ENCODE results near the gene ITPA. TPM values are rescaled to one million over a fixed set of nuclear protein-coding genes. Genes with fewer than 3 reads are reported as not detected.

ITPA gene
- total RNA-seq, 1 experiment from 2014 or later, result 77.3 TPM

GRCh38 chr20:3239867-3240775 is 30.8 kb downstream of the ITPA start:
- CTCF ChIA-PET, result interaction anchor here (1.3 kb wide), 1 partner anchor 23 kb away, joined by 5 read pairs; no protein-coding TSS in a partner anchor
- no peaks in the 10 kb centered on the region for H3K27me3 ChIP-seq (ENCODE audit: insufficient read depth, low read length)
- DNase-seq (ENCODE audit: low read depth, low spot score) (no peak), ATAC-seq (peak; percentile 36)
- H3K4me3 ChIP-seq (replicated peaks in 1 of 2; ENCODE audit: low read depth in 1 of 2, low read length in 2 of 2), result peak overlapping the region; percentile 66 to 88
- no peaks in the 10 kb centered on the region for H3K79me2 ChIP-seq (ENCODE audit: insufficient read depth, low read length)
- peak overlapping the region; percentile 98 for H3K4me2 ChIP-seq (ENCODE audit: low read length)
- POLR2A ChIA-PET, result interaction anchor here (0.8 kb wide), 1 partner anchor 12 kb away, joined by 3 read pairs; no protein-coding TSS in a partner anchor
- no peaks in the 10 kb centered on the region for H4K20me1 ChIP-seq (ENCODE audit: insufficient read depth)
- peak overlapping the region; percentile 90; the same call in 1 of the 2 replicates for H3K27ac ChIP-seq (ENCODE audit: low read depth, low read length)
- TF ChIP-seq REST (IDR thresholded peaks at IDR 0.05; ENCODE audit: low read depth) (no peak), JUND (IDR thresholded peaks at IDR 0.05) (no peak), ZFX (IDR thresholded peaks at IDR 0.05) (no peak), ATF3 (IDR thresholded peaks at IDR 0.05) (no peak), CBX3 (IDR thresholded peaks at IDR 0.05; ENCODE audit: low read depth) (no peak), EZH2phosphoT487 (IDR thresholded peaks at IDR 0.05; ENCODE audit: borderline replicate concordance) (no peak), POLR2A (IDR thresholded peaks at IDR 0.05; ENCODE audit: borderline replicate concordance, extremely low read depth, insufficient read depth, insufficient read length) (no peak), POLR2AphosphoS5 (IDR thresholded peaks at IDR 0.05; ENCODE audit: low read depth, low read length) (no peak), CEBPB (IDR thresholded peaks at IDR 0.05; ENCODE audit: low read depth) (no peak), ZNF274 (IDR thresholded peaks at IDR 0.05; ENCODE audit: low read depth, low read length) (no peak), ZBTB33 (IDR thresholded peaks at IDR 0.05; ENCODE audit: extremely low read depth, insufficient replicate concordance, low read length) (no peak), EGR1 (IDR thresholded peaks at IDR 0.05; ENCODE audit: low read depth) (no peak), RAD21 (IDR thresholded peaks at IDR 0.05; ENCODE audit: low read depth) (no peak), YY1 (IDR thresholded peaks at IDR 0.05; ENCODE audit: extremely low read depth, insufficient replicate concordance, low read depth, low read length) (no peak), CTCF (IDR thresholded peaks at IDR 0.05 in 2 of 3, conservative IDR thresholded peaks at IDR 0.05 in 1 of 3; ENCODE audit: borderline replicate concordance in 1 of 3, insufficient read depth in 1 of 3, low read depth in 2 of 3, low read length in 2 of 3) (no peak), FOSL1 (IDR thresholded peaks at IDR 0.05; ENCODE audit: low read depth) (no peak)
- H3K36me3 ChIP-seq (ENCODE audit: control insufficient read depth in 1 of 2, insufficient read depth in 2 of 2, low read length in 2 of 2), result no peaks in the 10 kb centered on the region
- intact Hi-C loops (cut with micrococcal nuclease), result no loop called here
- H3K4me1 ChIP-seq (ENCODE audit: control insufficient read depth in 1 of 2, insufficient read depth in 2 of 2, low read length in 2 of 2), result peaks cover 25 to 43% of the 10 kb centered on the region in 2 experiments
- H2AFZ ChIP-seq (ENCODE audit: low read depth, low read length, poor library complexity, severe bottlenecking), result peak overlapping the region; percentile 83
- H3K9me3 ChIP-seq (ENCODE audit: control insufficient read depth in 1 of 2, insufficient read depth in 1 of 2, low read depth in 1 of 2, low read length in 2 of 2), result no peaks in the 10 kb centered on the region
- TSS peak; percentile 51 for BruUV-seq (replicated peaks)
- RAD21 ChIA-PET (ENCODE audit: low non-redundant PET in 1 of 2, low total read pairs in 2 of 2, uncharacterized antibody in 2 of 2, unreplicated experiment in 2 of 2), result interaction anchor here in 1 of 2 experiments (0.5 kb wide), 1 partner anchor 76 kb away, joined by 3 read pairs; no protein-coding TSS in a partner anchor
- no peaks in the 10 kb centered on the region for H3K9me2 ChIP-seq (ENCODE audit: insufficient read depth)
- H3K9ac ChIP-seq (ENCODE audit: low read length), result peak overlapping the region; percentile 63

All from HCT116 (cell line).